SU-DHL-6 (cell line): ENCODE measurements around the gene C7orf33.

Source experiments
- EZH2phosphoT487 ChIP-seq: fragments of 200-600 bp; sonication (generic), shearing (Covaris generic); conservative IDR thresholded peaks from 2 replicates; pipeline ENCODE4 v1.6.1; 2018; ENCODE audit warnings: mild to moderate bottlenecking, antibody characterized with exemption, low read length, moderate library complexity, mixed read lengths
- TF ChIP-seq, protein P1 (sequence below): fragments of 200-600 bp; sonication (generic); IDR thresholded peaks from one replicate; pipeline ENCODE4 v1.5.1; 2017; ENCODE audit warnings: antibody characterized with exemption, mild to moderate bottlenecking, low read length, moderate library complexity; ENCODE audit not compliant: insufficient read depth, poor library complexity, severe bottlenecking

- TF ChIP-seq, protein P1, sequence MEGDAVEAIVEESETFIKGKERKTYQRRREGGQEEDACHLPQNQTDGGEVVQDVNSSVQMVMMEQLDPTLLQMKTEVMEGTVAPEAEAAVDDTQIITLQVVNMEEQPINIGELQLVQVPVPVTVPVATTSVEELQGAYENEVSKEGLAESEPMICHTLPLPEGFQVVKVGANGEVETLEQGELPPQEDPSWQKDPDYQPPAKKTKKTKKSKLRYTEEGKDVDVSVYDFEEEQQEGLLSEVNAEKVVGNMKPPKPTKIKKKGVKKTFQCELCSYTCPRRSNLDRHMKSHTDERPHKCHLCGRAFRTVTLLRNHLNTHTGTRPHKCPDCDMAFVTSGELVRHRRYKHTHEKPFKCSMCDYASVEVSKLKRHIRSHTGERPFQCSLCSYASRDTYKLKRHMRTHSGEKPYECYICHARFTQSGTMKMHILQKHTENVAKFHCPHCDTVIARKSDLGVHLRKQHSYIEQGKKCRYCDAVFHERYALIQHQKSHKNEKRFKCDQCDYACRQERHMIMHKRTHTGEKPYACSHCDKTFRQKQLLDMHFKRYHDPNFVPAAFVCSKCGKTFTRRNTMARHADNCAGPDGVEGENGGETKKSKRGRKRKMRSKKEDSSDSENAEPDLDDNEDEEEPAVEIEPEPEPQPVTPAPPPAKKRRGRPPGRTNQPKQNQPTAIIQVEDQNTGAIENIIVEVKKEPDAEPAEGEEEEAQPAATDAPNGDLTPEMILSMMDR = no peak
- no peak for TF ChIP-seq EZH2phosphoT487
Observed at GRCh38 chr7:148662646-148663045, 72.1 kb downstream of the C7orf33 start.
